ENCODE measurements around the gene ATP8B4.

The ATP8B4 gene

DNA sequence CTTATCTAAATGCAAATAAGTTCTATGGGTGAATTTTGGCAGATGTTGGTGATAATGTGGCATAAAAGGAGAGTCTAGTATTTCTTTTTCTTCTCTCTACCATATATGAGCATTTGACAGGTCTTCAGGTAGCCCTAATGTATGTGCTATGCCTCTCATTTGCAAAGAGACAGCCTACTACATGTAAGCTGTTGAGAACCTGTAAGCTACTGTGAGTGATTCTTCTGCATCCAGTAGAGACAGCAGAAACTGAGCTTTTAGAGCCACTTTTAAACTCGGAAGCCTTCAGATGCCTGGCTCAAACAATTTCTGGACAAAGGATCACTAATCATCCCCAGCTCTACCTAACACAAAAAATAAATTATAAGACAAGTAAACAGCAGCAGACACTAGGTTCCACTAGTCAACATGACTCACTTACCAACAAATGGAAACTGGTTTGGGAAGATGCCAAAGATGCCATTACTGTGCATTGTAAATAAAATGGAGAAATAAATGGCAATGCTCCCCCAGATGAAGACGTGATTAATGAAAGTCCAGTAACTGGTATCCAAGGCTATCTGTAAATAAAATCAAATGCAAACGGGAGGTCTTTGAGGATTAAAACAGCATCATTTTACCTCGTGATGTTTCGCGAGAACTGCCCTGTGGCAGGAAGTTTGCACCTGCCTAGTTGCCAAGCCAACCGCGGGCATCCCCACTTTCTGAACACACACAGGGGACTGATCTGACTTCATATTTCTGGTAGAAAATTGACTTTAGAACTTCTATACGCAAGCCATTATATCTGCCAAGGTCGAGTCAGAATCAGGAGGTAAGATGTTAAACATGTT lies 252.9 kb downstream of the ATP8B4 start:
- TF ChIP-seq YY1 (IDR thresholded peaks at IDR 0.05; ENCODE audit: low read depth) (no peak), TEAD4 (IDR thresholded peaks at IDR 0.05) (no peak), TCF12 (IDR thresholded peaks at IDR 0.05; ENCODE audit: low read depth) (no peak), EGR1 (IDR thresholded peaks at IDR 0.05) (no peak), REST (IDR thresholded peaks at IDR 0.05; ENCODE audit: low read depth) (no peak), CEBPB (IDR thresholded peaks at IDR 0.05) (no peak), CREB1 (IDR thresholded peaks at IDR 0.05; ENCODE audit: low read depth) (no peak), EP300 (IDR thresholded peaks at IDR 0.05; ENCODE audit: borderline replicate concordance) (no peak), NFIC (IDR thresholded peaks at IDR 0.05) (no peak), FOXM1 (IDR thresholded peaks at IDR 0.05; ENCODE audit: borderline replicate concordance, low read depth) (no peak), TAF1 (IDR thresholded peaks at IDR 0.05; ENCODE audit: low read depth) (no peak)
- TF ChIP-seq, protein P1, sequence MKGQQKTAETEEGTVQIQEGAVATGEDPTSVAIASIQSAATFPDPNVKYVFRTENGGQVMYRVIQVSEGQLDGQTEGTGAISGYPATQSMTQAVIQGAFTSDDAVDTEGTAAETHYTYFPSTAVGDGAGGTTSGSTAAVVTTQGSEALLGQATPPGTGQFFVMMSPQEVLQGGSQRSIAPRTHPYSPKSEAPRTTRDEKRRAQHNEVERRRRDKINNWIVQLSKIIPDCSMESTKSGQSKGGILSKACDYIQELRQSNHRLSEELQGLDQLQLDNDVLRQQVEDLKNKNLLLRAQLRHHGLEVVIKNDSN (IDR thresholded peaks at IDR 0.05), result no peak
- TF ChIP-seq, protein P2, sequence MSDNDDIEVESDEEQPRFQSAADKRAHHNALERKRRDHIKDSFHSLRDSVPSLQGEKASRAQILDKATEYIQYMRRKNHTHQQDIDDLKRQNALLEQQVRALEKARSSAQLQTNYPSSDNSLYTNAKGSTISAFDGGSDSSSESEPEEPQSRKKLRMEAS (IDR thresholded peaks at IDR 0.05), result no peak

DNA sequence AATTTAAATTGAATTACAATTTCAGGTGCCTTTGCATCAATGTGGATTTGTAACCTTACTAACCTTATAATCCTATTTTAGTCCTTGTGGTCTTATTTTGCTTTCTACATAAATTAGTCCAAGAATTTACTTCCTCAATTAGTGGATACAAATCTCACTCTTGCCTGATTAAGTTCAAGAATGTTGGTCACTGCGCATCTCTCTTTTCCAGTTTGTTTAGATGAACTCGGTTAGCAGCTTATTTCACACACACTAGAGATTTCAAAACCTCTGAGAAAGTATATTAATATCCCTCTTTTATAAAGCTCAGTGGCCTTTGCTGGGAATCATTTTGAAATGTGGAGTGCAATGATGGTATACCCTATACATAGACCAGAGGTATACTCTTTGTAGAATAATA lies 254.8 kb downstream of the ATP8B4 start:
- TF ChIP-seq CEBPB (IDR thresholded peaks at IDR 0.05), result no peak
- TF ChIP-seq FOXM1 (IDR thresholded peaks at IDR 0.05; ENCODE audit: borderline replicate concordance, low read depth), result no peak
- TF ChIP-seq EP300 (IDR thresholded peaks at IDR 0.05; ENCODE audit: borderline replicate concordance), result no peak

GRCh38 chr15:49863431-49864224 lies 255.4 kb downstream of the ATP8B4 start:
- TF ChIP-seq, protein P1 (IDR thresholded peaks at IDR 0.05), result no peak
- TF ChIP-seq TEAD4 (IDR thresholded peaks at IDR 0.05) (no peak), ZBTB7A (IDR thresholded peaks at IDR 0.05; ENCODE audit: low read depth) (no peak), EP300 (IDR thresholded peaks at IDR 0.05; ENCODE audit: borderline replicate concordance) (no peak), YY1 (IDR thresholded peaks at IDR 0.05; ENCODE audit: low read depth) (no peak), NFIC (IDR thresholded peaks at IDR 0.05) (no peak), REST (IDR thresholded peaks at IDR 0.05; ENCODE audit: low read depth) (no peak), RAD21 (IDR thresholded peaks at IDR 0.05; ENCODE audit: low read depth) (no peak), CREB1 (IDR thresholded peaks at IDR 0.05; ENCODE audit: low read depth) (no peak), CEBPB (IDR thresholded peaks at IDR 0.05) (no peak), EGR1 (IDR thresholded peaks at IDR 0.05) (no peak), TAF1 (IDR thresholded peaks at IDR 0.05; ENCODE audit: low read depth) (no peak), FOXM1 (IDR thresholded peaks at IDR 0.05; ENCODE audit: borderline replicate concordance, low read depth) (no peak), TCF12 (IDR thresholded peaks at IDR 0.05; ENCODE audit: low read depth) (no peak)
- TF ChIP-seq, protein P2 (IDR thresholded peaks at IDR 0.05), result no peak

DNA sequence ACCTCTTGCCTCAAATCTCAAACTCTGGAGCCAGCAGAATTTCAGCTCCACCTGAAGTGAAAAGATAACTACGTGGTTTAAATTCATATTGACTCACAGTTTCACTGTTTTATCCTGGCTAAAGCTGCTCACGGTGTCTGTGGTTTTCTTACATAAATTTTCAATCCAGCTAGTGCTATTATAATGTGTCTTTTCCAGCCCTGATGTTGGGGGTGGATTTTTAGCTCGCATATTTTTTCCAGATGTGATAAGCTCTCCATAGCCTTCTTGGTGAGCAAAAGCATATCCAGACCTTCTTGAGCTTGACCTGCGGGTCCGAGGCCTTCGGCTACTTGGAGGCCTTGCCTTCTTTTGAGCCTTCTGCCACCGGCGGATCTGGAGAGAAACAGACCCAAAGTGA lies 258.9 kb downstream of the ATP8B4 start:
- no peak for TF ChIP-seq EP300 (IDR thresholded peaks at IDR 0.05; ENCODE audit: borderline replicate concordance)
- no peak for TF ChIP-seq RAD21 (IDR thresholded peaks at IDR 0.05; ENCODE audit: low read depth)
- no peak for TF ChIP-seq ZBTB7A (IDR thresholded peaks at IDR 0.05; ENCODE audit: low read depth)
- TF ChIP-seq CREB1 (IDR thresholded peaks at IDR 0.05; ENCODE audit: low read depth), result no peak
- TF ChIP-seq EGR1 (IDR thresholded peaks at IDR 0.05), result no peak
- no peak for TF ChIP-seq TAF1 (IDR thresholded peaks at IDR 0.05; ENCODE audit: low read depth)
- TF ChIP-seq TEAD4 (IDR thresholded peaks at IDR 0.05), result no peak
- no peak for TF ChIP-seq NFIC (IDR thresholded peaks at IDR 0.05)
- TF ChIP-seq YY1 (IDR thresholded peaks at IDR 0.05; ENCODE audit: low read depth), result no peak
- TF ChIP-seq FOXM1 (IDR thresholded peaks at IDR 0.05; ENCODE audit: borderline replicate concordance, low read depth), result no peak
- TF ChIP-seq, protein P2 (IDR thresholded peaks at IDR 0.05), result no peak
- TF ChIP-seq CEBPB (IDR thresholded peaks at IDR 0.05), result no peak
- TF ChIP-seq, protein P1 (IDR thresholded peaks at IDR 0.05), result no peak
- TF ChIP-seq REST (IDR thresholded peaks at IDR 0.05; ENCODE audit: low read depth), result no peak
- no peak for TF ChIP-seq TCF12 (IDR thresholded peaks at IDR 0.05; ENCODE audit: low read depth)

Data from Ishikawa (cell line).